ENCODE data around the gene FRMD4A.
"Not testable (repeated sequence)": the region's sequence is repeated elsewhere in the genome, so short reads cannot be mapped to it uniquely, and the experiment has no call there.

FRMD4A gene

GRCh38 chr10:14235566-14236195, 95.0 kb downstream of the FRMD4A start:
- DNase-seq = no peak

DNA sequence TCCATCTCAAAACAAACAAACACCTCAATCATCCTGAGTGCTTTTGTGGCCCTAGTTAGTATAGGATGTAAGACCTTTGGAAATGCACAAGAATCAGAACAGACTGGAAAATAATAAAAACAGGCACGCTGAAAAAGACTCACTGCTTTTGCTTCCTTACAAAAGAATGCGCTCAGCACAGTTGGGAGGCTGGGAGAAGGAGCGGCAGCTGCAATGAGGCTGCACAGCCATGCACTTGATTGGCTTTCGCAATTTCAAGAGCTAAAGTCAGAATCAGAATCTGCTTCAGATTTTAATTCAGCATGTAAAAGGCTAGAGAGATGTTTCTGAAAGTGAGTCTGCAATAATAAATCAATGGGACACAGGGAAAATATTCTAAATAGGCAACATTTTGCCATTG, 97.2 kb downstream of the FRMD4A start:
- no peak for DNase-seq

DNA sequence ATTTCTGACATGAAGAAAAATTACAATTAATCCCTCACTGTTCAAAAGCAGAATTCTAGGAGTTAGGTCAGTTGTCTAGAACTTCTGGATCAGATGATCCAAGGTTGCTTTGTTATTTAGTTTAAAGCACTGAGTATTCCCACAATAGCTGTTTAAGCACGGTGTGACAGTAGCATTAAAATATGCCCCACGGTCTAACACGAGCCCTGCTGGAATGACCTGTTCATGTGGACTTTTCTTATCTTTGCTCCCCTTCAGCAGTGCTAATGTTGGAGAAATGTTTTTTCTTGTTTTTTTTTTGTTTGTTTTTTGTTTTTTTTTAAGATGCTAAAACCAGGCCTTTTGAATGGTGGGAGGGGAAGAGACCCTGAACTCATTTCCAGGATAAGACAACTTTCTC, 101.9 kb downstream of the FRMD4A start:
- not testable (repeated sequence) for DNase-seq

GRCh38 chr10:14225379-14225778, 105.3 kb downstream of the FRMD4A start:
- DNase-seq = no peak

DNA sequence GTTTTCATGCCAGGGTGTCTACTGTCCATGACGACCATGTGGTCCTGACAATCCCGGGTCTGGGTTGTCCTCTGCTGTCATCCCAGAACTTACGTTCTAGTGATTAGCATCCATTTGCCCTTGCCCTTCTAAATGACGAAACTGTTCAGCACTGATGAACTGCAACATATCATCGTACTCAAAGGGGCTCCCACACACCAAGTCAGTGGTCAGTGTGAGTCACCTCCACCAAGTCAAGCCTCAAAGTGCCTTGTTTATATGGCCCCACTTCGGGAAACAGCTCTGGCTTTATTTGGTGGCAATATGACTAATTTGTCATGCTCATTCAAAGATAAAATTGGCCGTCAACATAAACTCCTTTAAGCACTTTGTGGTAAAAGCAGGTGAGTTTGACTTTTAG, 110.7 kb downstream of the FRMD4A start:
- no peak for DNase-seq

- no peak for DNase-seq
These were observed 111.3 kb downstream of the FRMD4A start for GRCh38 chr10:14219411-14219810.

DNA sequence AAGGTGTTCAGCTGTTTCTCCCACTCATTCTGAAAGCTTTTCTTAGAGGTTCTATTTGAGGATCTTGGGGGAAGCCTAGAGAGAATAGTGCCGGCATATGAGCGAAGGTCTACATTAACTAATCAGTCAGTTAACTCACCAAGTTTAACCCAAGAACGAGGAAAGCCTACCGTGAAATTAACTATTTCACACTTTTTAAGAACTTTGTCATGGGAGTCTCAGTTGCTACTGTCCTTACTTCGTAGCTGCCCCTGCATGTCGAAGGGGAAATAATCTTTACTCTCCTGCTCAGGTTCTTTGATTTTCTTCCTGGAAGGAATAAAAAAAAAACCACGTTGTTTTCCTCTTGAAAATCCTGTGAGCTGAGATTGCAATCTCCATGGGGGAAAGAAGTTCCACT, 115.1 kb downstream of the FRMD4A start:
- DNase-seq = no peak

DNA sequence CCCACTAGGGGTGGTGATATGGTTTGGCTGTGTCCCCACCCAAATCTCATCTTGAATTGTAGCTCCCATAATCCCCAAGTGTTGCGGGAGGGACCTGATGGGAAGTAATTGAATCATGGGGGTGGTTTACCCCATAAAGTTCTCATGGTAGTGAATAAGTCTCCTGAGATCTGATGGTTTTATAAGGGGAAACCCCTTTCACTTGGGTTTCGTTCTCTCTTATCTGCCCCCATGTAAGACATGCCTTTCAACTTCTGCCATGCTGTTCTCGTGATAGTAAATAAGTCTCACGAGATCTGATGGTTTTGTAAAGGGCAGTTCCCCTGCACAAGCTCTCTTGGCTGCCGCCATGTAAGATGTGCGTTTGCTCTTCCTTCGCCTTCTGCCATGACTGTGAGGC, 117.0 kb downstream of the FRMD4A start:
- not testable (repeated sequence) for DNase-seq

GRCh38 chr10:14211610-14212009, 119.1 kb downstream of the FRMD4A start:
- DNase-seq = no peak

DNA sequence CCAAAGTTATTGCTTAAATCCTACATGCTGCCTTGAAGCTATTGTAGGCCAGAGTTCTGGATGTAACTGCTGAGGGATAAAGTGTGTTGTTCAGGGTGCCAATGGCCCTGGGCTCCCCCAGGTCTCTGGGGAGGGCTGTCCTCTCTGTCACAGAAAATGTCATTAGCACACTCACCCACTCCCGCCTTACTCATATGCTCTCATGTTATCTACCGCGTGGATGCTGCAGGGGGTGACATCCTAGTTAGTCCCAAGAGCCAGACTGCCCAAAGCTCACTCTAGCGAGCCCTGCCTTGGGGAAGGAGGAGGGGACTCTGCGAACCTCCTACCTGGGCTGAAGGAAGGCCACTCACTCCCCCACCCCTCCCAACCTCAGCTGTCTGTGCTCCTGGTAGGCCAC, 122.5 kb downstream of the FRMD4A start:
- no peak for DNase-seq

- no peak for DNase-seq
These were observed 125.5 kb downstream of the FRMD4A start for GRCh38 chr10:14205233-14205632.

- no peak for DNase-seq
These were observed 129.8 kb downstream of the FRMD4A start for GRCh38 chr10:14200698-14201544.

DNA sequence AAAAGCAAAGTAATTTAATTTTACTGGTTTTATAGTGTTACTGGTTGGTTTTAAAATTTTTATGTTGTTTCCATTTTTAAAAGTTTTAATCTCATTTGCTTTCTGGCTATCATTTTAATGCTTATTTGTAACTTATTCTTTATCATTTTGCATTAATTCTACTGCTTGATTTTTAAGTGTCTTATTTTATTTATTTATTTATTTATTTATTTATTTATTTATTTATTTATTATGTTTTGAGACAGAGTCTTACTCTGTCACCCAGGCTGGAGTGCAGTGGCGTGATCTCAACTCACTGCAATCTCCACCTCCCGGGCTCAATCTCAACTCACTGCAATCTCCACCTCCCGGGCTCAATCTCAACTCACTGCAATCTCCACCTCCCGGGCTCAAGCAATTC, 131.6 kb downstream of the FRMD4A start:
- DNase-seq = not testable (repeated sequence)

DNA sequence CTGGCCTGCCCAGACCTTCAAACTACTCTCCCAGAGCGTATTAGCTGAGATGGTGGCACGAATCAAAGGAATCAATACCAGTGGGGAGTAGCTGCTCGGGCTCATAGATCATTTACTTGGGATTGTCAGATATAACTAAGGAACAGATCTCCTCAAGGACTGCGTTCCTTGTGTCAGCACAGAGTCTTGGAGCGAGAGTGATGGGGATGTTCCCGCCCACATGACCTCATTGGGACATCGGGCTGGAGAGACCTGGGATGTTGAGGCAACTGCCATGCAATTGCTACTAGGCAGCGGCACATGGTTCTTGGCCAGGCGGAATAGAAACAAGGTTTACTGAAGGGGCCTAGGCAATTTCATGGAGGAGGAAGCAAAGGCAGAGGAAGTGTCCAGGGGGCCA, 132.6 kb downstream of the FRMD4A start:
- no peak for DNase-seq

- no peak for DNase-seq
These were observed 134.6 kb downstream of the FRMD4A start for GRCh38 chr10:14196113-14196512.

DNA sequence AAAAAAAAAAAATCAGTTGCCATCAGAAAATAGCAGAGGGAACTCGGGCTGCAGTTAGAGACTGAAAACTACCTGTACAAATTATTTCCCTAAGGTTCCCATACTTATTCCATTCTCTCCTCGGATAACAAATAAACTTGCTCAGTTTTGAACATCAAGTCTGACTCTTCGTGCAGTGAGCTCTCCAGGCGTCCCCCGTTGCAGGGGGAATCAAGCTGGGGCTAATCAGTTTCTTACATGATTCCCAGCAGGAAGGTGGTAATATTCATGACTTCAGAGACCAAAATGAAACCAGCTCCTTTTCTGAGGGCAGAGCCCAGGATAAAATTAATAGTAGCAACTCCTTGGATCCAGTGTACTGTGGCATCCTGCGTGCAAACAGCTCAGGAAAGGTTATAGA, 135.3 kb downstream of the FRMD4A start:
- DNase-seq = no peak

GRCh38 chr10:14192746-14193145, 138.0 kb downstream of the FRMD4A start:
- DNase-seq = no peak

GRCh38 chr10:14191871-14192270, 138.9 kb downstream of the FRMD4A start:
- no peak for DNase-seq

DNA sequence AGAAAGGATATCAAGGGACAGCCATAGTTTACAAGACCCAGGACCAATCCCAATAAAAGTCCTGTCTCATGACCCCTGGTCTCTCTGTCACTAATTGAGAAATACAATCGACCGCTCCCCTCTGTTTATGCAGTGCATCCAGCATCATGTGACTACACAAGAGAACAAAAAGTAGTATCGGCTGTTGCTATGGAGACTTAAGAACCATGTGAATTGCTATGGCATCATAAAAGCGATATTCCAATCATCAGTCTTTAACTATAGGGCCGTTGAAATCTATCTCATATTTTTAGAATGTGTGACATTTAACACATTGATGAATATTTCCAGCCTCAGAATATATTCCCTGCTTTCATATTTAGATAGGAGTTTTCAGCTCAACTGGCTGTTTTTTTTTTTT, 139.3 kb downstream of the FRMD4A start:
- no peak for DNase-seq

DNA sequence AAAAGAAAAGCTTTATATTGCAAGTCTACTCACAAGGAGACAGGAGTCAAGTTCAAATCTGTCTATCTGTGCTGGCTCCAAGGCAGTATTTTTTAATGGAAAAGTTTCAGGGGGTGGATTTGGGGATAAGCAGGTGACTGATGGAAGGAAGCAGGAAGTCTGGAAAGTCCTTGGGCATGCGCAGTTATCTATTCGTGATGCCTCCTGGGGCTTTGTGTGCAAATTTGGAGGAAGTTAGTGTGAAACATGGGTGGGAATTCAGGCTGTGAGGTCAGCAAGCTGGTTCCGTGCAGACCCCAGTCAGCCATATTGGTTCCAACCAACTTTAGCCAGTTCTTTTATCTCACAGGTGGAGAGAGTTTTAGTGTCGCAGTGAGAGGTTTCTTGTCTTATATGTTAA, 140.0 kb downstream of the FRMD4A start:
- no peak for DNase-seq

- DNase-seq = no peak
These were observed 144.5 kb downstream of the FRMD4A start for GRCh38 chr10:14186245-14186644.

GRCh38 chr10:14185316-14186045, 145.2 kb downstream of the FRMD4A start:
- DNase-seq = peak; percentile 24

DNA sequence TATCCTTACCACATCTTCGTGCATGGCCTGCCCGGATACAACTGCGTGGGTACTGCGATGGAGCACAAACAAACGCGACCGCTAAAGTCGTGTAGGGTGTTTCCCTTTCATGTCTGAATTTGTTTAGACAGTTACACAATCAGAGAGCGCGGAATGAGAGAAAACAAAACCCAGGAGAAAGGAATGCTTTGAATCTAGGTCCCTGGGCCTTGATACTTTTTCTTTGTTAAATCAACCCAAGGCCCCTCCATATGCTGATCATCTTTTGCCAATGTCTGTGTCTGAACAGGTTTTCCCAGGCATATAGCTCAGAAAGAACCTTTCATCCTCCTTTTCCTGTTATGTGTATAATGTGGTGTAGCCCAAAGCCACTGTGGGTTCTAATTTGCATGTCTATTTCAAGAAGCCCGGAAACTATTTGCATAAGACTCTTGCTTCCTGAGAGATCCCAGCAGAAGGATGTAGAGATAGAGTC, 145.8 kb downstream of the FRMD4A start:
- peak; percentile 36 for DNase-seq

DNA sequence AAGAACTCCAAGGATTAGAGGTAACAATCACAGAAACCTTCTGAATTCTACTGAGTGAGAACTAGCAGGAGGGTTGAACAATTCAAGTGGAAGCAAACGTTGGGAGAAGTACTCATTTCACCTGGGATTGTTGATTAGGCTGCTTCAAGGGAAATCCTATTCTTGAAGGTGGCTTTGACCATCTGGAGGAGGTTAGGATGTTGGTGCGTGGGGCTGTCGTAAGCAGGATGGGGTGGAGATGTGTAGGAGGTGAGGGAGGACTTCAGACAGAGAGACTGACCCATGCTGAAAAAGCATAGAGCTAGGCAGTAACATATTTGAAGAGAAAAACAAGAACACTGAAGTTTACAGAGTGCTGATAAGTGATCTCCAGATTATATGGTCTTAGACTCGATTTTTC, 147.9 kb downstream of the FRMD4A start:
- DNase-seq = no peak

All from CD4-positive, alpha-beta T cell treated with Interleukin-17A for 4 hours (primary cell).